MG63 (cell line): ENCODE results near the gene ADPRHL1. TPM values are rescaled to one million over a fixed set of nuclear protein-coding genes. Genes with fewer than 3 reads are reported as not detected.
"Not testable (repeated sequence)": the region's sequence is repeated elsewhere in the genome, so short reads cannot be mapped to it uniquely, and the experiment has no call there.

ENCODE experiments used
- DNase-seq: peaks from one replicate; pipeline ENCODE4 v3.0.0-alpha.2; 2020
- H3K27me3 ChIP-seq: fragments of 250-450 bp; sonication (Bioruptor Pico); 2 replicates; pipeline ENCODE4 v1.5.1; 2020; ENCODE audit warnings: mild to moderate bottlenecking, moderate library complexity
- H3K36me3 ChIP-seq: fragments of 250-450 bp; sonication (Bioruptor Pico); 2 replicates; pipeline ENCODE4 v1.5.1; 2020; ENCODE audit warnings: mild to moderate bottlenecking, moderate library complexity
- H3K4me3 ChIP-seq: fragments of 250-450 bp; sonication (Bioruptor Pico); 2 replicates; pipeline ENCODE4 v1.5.1; 2020; ENCODE audit warnings: mild to moderate bottlenecking, moderate library complexity
- H3K9me3 ChIP-seq: fragments of 250-450 bp; sonication (Bioruptor Pico); 2 replicates; pipeline ENCODE4 v1.5.1; 2020; ENCODE audit warnings: mild to moderate bottlenecking, moderate library complexity
- total RNA-seq: library from RNA; depleted of rRNA; stranded (reverse); fragments of >200 nt; shearing (Covaris generic); gene quantifications from 2 replicates; pipeline ENCODE4 v1.2.3, GENCODE V29; 2014; ENCODE audit warnings: low replicate concordance

Gene ADPRHL1
- total RNA-seq, 1 experiment from 2014 or later, result 2.8 TPM

DNA sequence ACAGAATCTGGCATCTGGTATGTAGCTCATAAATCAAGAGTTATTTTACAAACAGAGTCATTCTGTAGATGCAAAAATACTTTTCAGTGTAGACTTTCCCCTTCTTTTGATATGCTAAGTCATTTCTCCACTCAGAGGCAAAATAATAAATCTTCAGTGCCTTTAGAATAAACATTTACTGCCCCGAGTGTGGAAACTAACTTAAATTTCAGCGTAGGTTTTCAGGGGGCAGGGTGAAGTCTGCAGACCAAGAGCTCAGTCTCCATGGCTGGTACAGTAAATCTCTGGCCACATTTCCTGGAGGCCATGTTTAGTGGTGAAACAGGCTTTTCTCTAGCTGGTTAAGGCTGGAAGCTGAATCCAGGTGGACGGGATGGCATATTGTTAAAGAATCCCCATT is 13.1 kb upstream of the ADPRHL1 start:
- Histone ChIP-seq H3K27me3 (no peaks in the 10 kb centered on the region), H3K4me3 (no peak overlapping the region), H3K9me3 (no peaks in the 10 kb centered on the region), H3K36me3 (peaks cover 24% of the 10 kb centered on the region)
- DNase-seq, result no peak

DNA sequence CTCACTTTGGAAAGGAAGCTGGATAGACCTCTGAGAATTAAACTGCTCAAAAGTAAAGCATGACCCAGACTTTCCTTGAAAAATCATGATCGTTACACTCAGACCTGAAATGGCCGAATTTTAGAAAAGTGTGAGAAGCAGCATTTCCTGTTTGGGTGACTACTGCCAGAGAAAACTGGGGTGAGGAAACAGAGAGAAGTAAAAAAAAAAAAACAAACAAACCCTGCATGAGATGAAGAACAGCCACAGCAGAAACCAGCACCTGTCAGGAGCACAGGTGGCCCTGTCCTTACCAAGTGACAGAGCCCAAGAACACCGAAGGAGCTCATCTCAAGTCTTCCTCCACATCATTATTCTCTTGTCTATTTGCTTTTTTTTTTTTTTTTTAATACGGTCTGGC is 12.0 kb upstream of the ADPRHL1 start:
- Histone ChIP-seq H3K27me3 (no peaks in the 10 kb centered on the region), H3K36me3 (peaks cover 33% of the 10 kb centered on the region), H3K9me3 (no peaks in the 10 kb centered on the region), H3K4me3 (no peak overlapping the region)
- no peak for DNase-seq

- Histone ChIP-seq H3K9me3 (no peaks in the 10 kb centered on the region), H3K36me3 (peaks cover 41% of the 10 kb centered on the region), H3K4me3 (no peak overlapping the region), H3K27me3 (no peaks in the 10 kb centered on the region)
- no peak for DNase-seq
These were observed 11.2 kb upstream of the ADPRHL1 start for GRCh38 chr13:113464476-113464875.

GRCh38 chr13:113461022-113461751 is 7.9 kb upstream of the ADPRHL1 start:
- Histone ChIP-seq H3K9me3 (no peaks in the 10 kb centered on the region), H3K27me3 (no peaks in the 10 kb centered on the region), H3K4me3 (no peak overlapping the region), H3K36me3 (peaks cover 54% of the 10 kb centered on the region)
- no peak for DNase-seq

DNA sequence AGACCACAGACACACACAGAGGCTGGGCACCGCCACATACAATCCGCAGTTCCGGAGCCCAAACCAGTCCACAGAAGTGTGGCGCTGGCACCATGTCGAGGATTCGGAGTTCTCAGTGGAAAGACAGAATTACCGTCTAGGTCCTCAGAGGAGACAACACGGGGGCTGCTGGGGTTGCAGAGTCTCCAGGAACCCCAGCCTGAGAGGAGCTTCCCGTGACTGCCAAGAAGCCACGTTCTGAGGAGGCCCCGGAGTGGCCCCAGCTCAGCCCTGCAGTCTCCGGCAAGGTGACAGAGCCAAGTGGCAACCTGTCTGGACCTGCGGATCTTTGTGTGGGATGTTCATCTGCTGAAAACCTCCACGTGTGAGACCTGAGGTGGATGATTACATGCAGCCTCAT is 7.3 kb upstream of the ADPRHL1 start:
- Histone ChIP-seq H3K27me3 (no peaks in the 10 kb centered on the region), H3K36me3 (peaks cover 56% of the 10 kb centered on the region), H3K9me3 (no peaks in the 10 kb centered on the region), H3K4me3 (no peak overlapping the region)
- no peak for DNase-seq

GRCh38 chr13:113460064-113460555 is 6.8 kb upstream of the ADPRHL1 start:
- Histone ChIP-seq H3K36me3 (peaks cover 56% of the 10 kb centered on the region), H3K9me3 (no peaks in the 10 kb centered on the region), H3K27me3 (no peaks in the 10 kb centered on the region), H3K4me3 (no peak overlapping the region)
- no peak for DNase-seq

- DNase-seq, result peak; percentile 20
- peaks cover 53% of the 10 kb centered on the region for H3K36me3 ChIP-seq
- H3K27me3 ChIP-seq, result no peaks in the 10 kb centered on the region
- H3K9me3 ChIP-seq, result no peaks in the 10 kb centered on the region
- no peak overlapping the region for H3K4me3 ChIP-seq
These were observed 5.2 kb upstream of the ADPRHL1 start for GRCh38 chr13:113458253-113459065.

GRCh38 chr13:113457510-113457909 is 4.2 kb upstream of the ADPRHL1 start:
- no peaks in the 10 kb centered on the region for H3K9me3 ChIP-seq
- no peak for DNase-seq
- H3K27me3 ChIP-seq, result no peaks in the 10 kb centered on the region
- no peak overlapping the region for H3K4me3 ChIP-seq
- peaks cover 52% of the 10 kb centered on the region for H3K36me3 ChIP-seq

- DNase-seq, result no peak
- no peak overlapping the region for H3K4me3 ChIP-seq
- peaks cover 54% of the 10 kb centered on the region for H3K36me3 ChIP-seq
- no peaks in the 10 kb centered on the region for H3K27me3 ChIP-seq
- no peaks in the 10 kb centered on the region for H3K9me3 ChIP-seq
These were observed 2.9 kb upstream of the ADPRHL1 start for GRCh38 chr13:113456116-113456702.

- peaks cover 46% of the 10 kb centered on the region for H3K36me3 ChIP-seq
- no peaks in the 10 kb centered on the region for H3K9me3 ChIP-seq
- DNase-seq, result no peak
- no peaks in the 10 kb centered on the region for H3K27me3 ChIP-seq
- no peak overlapping the region for H3K4me3 ChIP-seq
These were observed 2.1 kb upstream of the ADPRHL1 start for GRCh38 chr13:113455384-113455783.

- Histone ChIP-seq H3K36me3 (peaks cover 42% of the 10 kb centered on the region), H3K4me3 (no peak overlapping the region), H3K9me3 (no peaks in the 10 kb centered on the region), H3K27me3 (no peaks in the 10 kb centered on the region)
- DNase-seq, result no peak
These were observed 1.6 kb upstream of the ADPRHL1 start for GRCh38 chr13:113454936-113455335.

- Histone ChIP-seq H3K27me3 (no peaks in the 10 kb centered on the region), H3K9me3 (no peaks in the 10 kb centered on the region), H3K4me3 (no peak overlapping the region), H3K36me3 (peaks cover 23% of the 10 kb centered on the region)
- DNase-seq, result no peak
These were observed 822 bp downstream of the ADPRHL1 start for GRCh38 chr13:113452466-113452865.

- Histone ChIP-seq H3K36me3 (peaks cover 18% of the 10 kb centered on the region; the same call in 1 of the 2 replicates), H3K4me3 (no peak overlapping the region), H3K27me3 (no peaks in the 10 kb centered on the region), H3K9me3 (no peaks in the 10 kb centered on the region)
- DNase-seq, result no peak
These were observed 1.3 kb downstream of the ADPRHL1 start for GRCh38 chr13:113451951-113452421.

GRCh38 chr13:113450861-113451620 is 2.2 kb downstream of the ADPRHL1 start:
- DNase-seq, H3K27me3 ChIP-seq, H3K4me3 ChIP-seq, H3K9me3 ChIP-seq: not testable (repeated sequence)
- peaks cover 14% of the 10 kb centered on the region; the same call in 1 of the 2 replicates for H3K36me3 ChIP-seq

DNA sequence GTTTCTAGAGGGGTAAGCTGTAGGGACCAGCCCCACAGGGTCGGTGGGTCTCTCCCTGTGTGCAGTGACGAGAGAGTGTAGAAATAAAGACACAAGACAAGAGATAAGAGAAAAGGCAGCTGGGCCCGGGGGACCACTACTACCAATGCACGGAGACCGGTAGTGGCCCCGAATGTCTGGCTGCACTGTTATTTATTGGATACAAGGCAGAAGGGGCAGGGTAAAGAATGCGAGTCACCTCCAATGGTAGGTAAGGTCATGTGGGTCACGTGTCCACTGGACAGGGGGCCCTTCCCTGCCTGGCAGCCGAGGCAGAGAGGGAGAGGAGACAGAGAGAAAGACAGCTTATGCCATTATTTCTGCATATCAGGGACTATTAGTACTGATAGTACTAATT is 2.9 kb downstream of the ADPRHL1 start:
- not testable (repeated sequence) for H3K4me3 ChIP-seq, DNase-seq, H3K9me3 ChIP-seq, H3K27me3 ChIP-seq, H3K36me3 ChIP-seq

- H3K27me3 ChIP-seq, result no peaks in the 10 kb centered on the region
- no peaks in the 10 kb centered on the region for H3K9me3 ChIP-seq
- H3K4me3 ChIP-seq, result no peak overlapping the region
- no peak for DNase-seq
- peaks cover 9% of the 10 kb centered on the region; the same call in 1 of the 2 replicates for H3K36me3 ChIP-seq
These were observed 3.5 kb downstream of the ADPRHL1 start for GRCh38 chr13:113449693-113450347.
